Testis (tissue), 2 donors: Measurements from ENCODE around the gene SPATC1L.

ENCODE experiments used
- POLR2A ChIP-seq: fragments of 450-650 bp; IDR thresholded peaks from one replicate; pipeline ENCODE4 v1.6.1; 2017; ENCODE audit warnings: antibody characterized with exemption, mild to moderate bottlenecking, moderate library complexity
- TF ChIP-seq, protein P1 (sequence below), 3 experiments: fragments of 450-650 bp in 2 of 3; fragments of 200-600 bp in 1 of 3; sonication (generic) in 1 of 3; IDR thresholded peaks; one replicate each; pipeline ENCODE4 v1.5.1; 2016 to 2019; ENCODE audit warnings: antibody characterized with exemption in 3 of 3, mild to moderate bottlenecking in 2 of 3, moderate library complexity in 1 of 3

DNA sequence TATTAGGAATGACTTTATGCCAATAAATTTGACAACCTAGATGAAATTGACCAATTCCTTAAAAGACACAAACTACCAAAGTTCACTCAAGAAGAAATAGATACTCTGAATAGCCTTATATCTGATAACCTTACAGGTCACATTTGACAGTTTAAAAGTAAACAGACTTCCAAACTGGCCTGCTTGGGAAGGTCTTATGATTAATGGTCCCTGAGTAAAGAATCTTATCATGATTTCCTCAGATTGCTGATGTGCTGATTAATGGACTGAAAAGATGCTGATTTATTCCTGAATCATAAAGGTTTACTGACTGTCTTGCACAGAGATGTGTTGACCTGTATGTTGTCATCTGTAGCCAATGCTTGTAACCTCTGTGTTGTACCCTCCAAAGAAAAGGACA is 19.2 kb downstream of the SPATC1L start:
- TF ChIP-seq, protein P1, sequence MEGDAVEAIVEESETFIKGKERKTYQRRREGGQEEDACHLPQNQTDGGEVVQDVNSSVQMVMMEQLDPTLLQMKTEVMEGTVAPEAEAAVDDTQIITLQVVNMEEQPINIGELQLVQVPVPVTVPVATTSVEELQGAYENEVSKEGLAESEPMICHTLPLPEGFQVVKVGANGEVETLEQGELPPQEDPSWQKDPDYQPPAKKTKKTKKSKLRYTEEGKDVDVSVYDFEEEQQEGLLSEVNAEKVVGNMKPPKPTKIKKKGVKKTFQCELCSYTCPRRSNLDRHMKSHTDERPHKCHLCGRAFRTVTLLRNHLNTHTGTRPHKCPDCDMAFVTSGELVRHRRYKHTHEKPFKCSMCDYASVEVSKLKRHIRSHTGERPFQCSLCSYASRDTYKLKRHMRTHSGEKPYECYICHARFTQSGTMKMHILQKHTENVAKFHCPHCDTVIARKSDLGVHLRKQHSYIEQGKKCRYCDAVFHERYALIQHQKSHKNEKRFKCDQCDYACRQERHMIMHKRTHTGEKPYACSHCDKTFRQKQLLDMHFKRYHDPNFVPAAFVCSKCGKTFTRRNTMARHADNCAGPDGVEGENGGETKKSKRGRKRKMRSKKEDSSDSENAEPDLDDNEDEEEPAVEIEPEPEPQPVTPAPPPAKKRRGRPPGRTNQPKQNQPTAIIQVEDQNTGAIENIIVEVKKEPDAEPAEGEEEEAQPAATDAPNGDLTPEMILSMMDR (IDR thresholded peaks at IDR 0.05), result no peak
- TF ChIP-seq POLR2A, result no peak
